K562 (cell line): Measurements from ENCODE around the gene CBFA2T3. TPM values are rescaled to one million over a fixed set of nuclear protein-coding genes. Genes with fewer than 3 reads are reported as not detected.

Experiments
- ATF1 ChIP-seq, 2 experiments: fragments of 450-650 bp in 1 of 2; IDR thresholded peaks; 2 replicates each; pipeline ENCODE4 v1.6.1; 2016; ENCODE audit warnings: missing compliant biosample characterization in 1 of 2, missing genetic modification characterization in 1 of 2
- CSDE1 ChIP-seq, 2 experiments: fragments of 450-650 bp; IDR thresholded peaks; 2 replicates each; pipeline ENCODE4 v1.6.1; 2016; ENCODE audit warnings: mild to moderate bottlenecking in 1 of 2
- KDM1A ChIP-seq, 2 experiments: fragments of 450-650 bp; IDR thresholded peaks; 2 replicates each; pipeline ENCODE4 v1.6.1; 2016; ENCODE audit warnings: mild to moderate bottlenecking in 2 of 2
- MBD2 ChIP-seq: sonication (generic); IDR thresholded peaks from 2 replicates; pipeline ENCODE4 v1.6.1; 2016; ENCODE audit warnings: low read depth, borderline replicate concordance
- NCOA2 ChIP-seq, 2 experiments: fragments of 450-650 bp; IDR thresholded peaks; 2 replicates each; pipeline ENCODE4 v1.6.1; 2018; ENCODE audit warnings: mild to moderate bottlenecking in 2 of 2, moderate library complexity in 1 of 2; ENCODE audit not compliant: partially characterized antibody in 2 of 2
- NCOR1 ChIP-seq: fragments of 450-650 bp; IDR thresholded peaks from 2 replicates; pipeline ENCODE4 v1.6.1; 2016; ENCODE audit warnings: mild to moderate bottlenecking, moderate library complexity
- RCOR1 ChIP-seq, 2 experiments: IDR thresholded peaks; 2 replicates each; pipeline ENCODE4 v1.6.1; 2012; ENCODE audit warnings: low read depth in 2 of 2, low read length in 2 of 2, borderline replicate concordance in 1 of 2, improper control_type of control experiment in 1 of 2
- TRIM24 ChIP-seq, 2 experiments: fragments of 450-650 bp; IDR thresholded peaks; 2 replicates each; pipeline ENCODE4 v1.6.1; 2016
- polyA plus RNA-seq, 8 experiments: library from polyadenylated mRNA; depleted of rRNA in 4 of 8; stranded (reverse) in 5 of 8; unstranded in 3 of 8; fragments of >200 nt; fragmentation: Nextera tagmentation in 2 of 8; fragmentation: Illumina TruSeq in 1 of 8; extraction: Ambion mirVana in 2 of 8; extraction: Trizol in 1 of 8; gene quantifications; 2 replicates each; pipeline versions ENCODE4 v1.2.1 to v1.2.3, GENCODE V29; 2011 to 2014; ENCODE audit warnings: inconsistent platforms in 1 of 8, missing spikeins in 1 of 8
- total RNA-seq, 7 experiments: library from RNA; depleted of rRNA in 6 of 7; stranded (reverse); fragments of >200 nt in 6 of 7; fragmentation: Illumina TruSeq in 2 of 7; extraction: Trizol in 2 of 7; gene quantifications; 2 replicates each; pipeline versions ENCODE4 v1.2.1 to v1.2.3, GENCODE V29; 2011 to 2021; ENCODE audit warnings: low replicate concordance in 1 of 7
- TF ChIP-seq, protein P1 (sequence below): fragments of 150-350 bp; IDR thresholded peaks from 2 replicates; pipeline ENCODE4 v1.6.1; 2014; ENCODE audit warnings: low read depth, mild to moderate bottlenecking, low read length, borderline replicate concordance
- TF ChIP-seq, protein P2 (sequence below): fragments of 250-450 bp; sonication (Bioruptor Pico); IDR thresholded peaks from 2 replicates; pipeline ENCODE4 v1.5.1; 2021; ENCODE audit warnings: mild to moderate bottlenecking
- TF ChIP-seq, protein P3 (sequence below): fragments of 250-450 bp; sonication (Bioruptor Pico); IDR thresholded peaks from 2 replicates; pipeline ENCODE4 v1.6.1; 2021; ENCODE audit warnings: mild to moderate bottlenecking
- TF ChIP-seq, protein P4 (sequence below): fragments of 250-450 bp; sonication (Bioruptor Pico); IDR thresholded peaks from 2 replicates; pipeline ENCODE4 v1.8.0; 2022; ENCODE audit warnings: inconsistent platforms

Gene CBFA2T3
- total and polyA plus RNA-seq, 9 of the 15 experiments (the other 6 are each of a cell fraction or from before 2014, with no cell fraction given), result 2.3 to 145 (median 6.7) TPM

DNA sequence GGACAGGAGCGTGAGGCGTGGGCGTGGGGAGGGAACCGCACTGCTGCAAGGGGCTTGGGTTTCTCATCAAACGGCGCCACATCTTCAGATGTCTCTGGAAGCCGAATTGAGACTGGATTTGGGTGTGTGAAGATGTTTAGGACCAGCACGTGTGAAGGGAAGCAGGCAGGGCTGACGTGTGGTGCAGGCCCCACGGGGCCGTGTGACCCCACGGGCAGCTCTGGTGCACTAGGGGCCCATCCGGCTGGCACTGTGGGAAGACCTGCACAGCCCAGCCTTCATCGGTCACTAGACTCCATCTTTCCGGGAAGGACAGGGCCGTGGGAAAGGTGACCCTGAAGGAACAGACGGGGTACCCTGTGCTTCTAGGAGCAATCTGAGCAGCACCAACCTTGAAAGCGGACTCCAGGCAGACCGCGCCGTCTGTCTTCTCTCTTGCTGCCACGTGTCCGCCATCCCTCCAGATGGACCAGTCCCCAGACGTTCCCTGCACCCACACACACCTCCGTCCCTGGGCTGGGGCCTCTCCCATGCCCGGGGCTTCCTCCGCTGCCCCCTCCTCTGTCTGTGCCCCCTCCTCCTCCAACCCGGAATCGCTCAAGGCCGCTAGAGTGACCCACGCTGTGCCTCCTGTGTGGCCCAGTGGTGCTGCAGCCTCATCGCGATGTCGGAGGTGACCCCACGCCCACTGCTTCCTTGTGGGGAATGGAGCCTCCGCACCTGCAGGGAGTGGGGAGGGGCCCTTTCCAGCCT lies 23.4 kb upstream of the CBFA2T3 start (continued):
- TF ChIP-seq CSDE1 (IDR thresholded peaks at IDR 0.05), result no peak
- TF ChIP-seq, protein P1, sequence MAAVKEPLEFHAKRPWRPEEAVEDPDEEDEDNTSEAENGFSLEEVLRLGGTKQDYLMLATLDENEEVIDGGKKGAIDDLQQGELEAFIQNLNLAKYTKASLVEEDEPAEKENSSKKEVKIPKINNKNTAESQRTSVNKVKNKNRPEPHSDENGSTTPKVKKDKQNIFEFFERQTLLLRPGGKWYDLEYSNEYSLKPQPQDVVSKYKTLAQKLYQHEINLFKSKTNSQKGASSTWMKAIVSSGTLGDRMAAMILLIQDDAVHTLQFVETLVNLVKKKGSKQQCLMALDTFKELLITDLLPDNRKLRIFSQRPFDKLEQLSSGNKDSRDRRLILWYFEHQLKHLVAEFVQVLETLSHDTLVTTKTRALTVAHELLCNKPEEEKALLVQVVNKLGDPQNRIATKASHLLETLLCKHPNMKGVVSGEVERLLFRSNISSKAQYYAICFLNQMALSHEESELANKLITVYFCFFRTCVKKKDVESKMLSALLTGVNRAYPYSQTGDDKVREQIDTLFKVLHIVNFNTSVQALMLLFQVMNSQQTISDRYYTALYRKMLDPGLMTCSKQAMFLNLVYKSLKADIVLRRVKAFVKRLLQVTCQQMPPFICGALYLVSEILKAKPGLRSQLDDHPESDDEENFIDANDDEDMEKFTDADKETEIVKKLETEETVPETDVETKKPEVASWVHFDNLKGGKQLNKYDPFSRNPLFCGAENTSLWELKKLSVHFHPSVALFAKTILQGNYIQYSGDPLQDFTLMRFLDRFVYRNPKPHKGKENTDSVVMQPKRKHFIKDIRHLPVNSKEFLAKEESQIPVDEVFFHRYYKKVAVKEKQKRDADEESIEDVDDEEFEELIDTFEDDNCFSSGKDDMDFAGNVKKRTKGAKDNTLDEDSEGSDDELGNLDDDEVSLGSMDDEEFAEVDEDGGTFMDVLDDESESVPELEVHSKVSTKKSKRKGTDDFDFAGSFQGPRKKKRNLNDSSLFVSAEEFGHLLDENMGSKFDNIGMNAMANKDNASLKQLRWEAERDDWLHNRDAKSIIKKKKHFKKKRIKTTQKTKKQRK, result no peak
- TF ChIP-seq, protein P2, sequence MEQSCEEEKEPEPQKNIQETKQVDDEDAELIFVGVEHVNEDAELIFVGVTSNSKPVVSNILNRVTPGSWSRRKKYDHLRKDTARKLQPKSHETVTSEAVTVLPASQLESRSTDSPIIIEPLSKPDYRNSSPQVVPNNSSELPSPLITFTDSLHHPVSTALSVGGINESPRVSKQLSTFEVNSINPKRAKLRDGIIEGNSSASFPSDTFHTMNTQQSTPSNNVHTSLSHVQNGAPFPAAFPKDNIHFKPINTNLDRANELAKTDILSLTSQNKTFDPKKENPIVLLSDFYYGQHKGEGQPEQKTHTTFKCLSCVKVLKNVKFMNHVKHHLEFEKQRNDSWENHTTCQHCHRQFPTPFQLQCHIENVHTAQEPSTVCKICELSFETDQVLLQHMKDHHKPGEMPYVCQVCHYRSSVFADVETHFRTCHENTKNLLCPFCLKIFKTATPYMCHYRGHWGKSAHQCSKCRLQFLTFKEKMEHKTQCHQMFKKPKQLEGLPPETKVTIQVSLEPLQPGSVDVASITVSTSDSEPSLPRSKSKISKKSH (CRISPR knock-in tag), result no peak
- TF ChIP-seq, protein P3, sequence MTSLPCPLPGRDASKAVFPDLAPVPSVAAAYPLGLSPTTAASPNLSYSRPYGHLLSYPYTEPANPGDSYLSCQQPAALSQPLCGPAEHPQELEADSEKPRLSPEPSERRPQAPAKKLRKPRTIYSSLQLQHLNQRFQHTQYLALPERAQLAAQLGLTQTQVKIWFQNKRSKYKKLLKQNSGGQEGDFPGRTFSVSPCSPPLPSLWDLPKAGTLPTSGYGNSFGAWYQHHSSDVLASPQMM (CRISPR knock-in tag), result no peak
- TF ChIP-seq KDM1A (IDR thresholded peaks at IDR 0.05), result no peak
- TF ChIP-seq, protein P4, sequence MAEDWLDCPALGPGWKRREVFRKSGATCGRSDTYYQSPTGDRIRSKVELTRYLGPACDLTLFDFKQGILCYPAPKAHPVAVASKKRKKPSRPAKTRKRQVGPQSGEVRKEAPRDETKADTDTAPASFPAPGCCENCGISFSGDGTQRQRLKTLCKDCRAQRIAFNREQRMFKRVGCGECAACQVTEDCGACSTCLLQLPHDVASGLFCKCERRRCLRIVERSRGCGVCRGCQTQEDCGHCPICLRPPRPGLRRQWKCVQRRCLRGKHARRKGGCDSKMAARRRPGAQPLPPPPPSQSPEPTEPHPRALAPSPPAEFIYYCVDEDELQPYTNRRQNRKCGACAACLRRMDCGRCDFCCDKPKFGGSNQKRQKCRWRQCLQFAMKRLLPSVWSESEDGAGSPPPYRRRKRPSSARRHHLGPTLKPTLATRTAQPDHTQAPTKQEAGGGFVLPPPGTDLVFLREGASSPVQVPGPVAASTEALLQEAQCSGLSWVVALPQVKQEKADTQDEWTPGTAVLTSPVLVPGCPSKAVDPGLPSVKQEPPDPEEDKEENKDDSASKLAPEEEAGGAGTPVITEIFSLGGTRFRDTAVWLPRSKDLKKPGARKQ, result no peak
- TF ChIP-seq NCOA2 (IDR thresholded peaks at IDR 0.05; ENCODE audit: partially characterized antibody in 2 of 2), result no peak
- 0 out of 4 replicates have a peak, but pooled peaks have one; percentile 1 to 20 for TF ChIP-seq TRIM24 (IDR thresholded peaks at IDR 0.05)
- no peak for TF ChIP-seq ATF1 (CRISPR knock-in tag; IDR thresholded peaks at IDR 0.05)
- peak; percentile 19; the same call in 1 of the 2 replicates for TF ChIP-seq ATF1 (tag; IDR thresholded peaks at IDR 0.05)
- no peak for TF ChIP-seq RCOR1 (IDR thresholded peaks at IDR 0.05; ENCODE audit: borderline replicate concordance in 1 of 2, low read depth in 2 of 2, low read length in 2 of 2)
- TF ChIP-seq MBD2, result no peak
- TF ChIP-seq NCOR1, result no peak
